Neural crest cell (in vitro differentiated cells): ENCODE data around the gene DNAH12. TPM values are rescaled to one million over a fixed set of nuclear protein-coding genes. Genes with fewer than 3 reads are reported as not detected.
"Not testable (repeated sequence)": the region's sequence is repeated elsewhere in the genome, so short reads cannot be mapped to it uniquely, and the experiment has no call there.

Experiments
- DNase-seq: peaks from one replicate; pipeline ENCODE4 v3.0.0; 2021; ENCODE audit warnings: low read depth, mixed read lengths, low spot score
- H3K27ac Mint-ChIP-seq: one replicate; pipeline ENCODE4 v1.8.0; 2021; ENCODE audit warnings: mild to moderate bottlenecking, mixed read lengths; ENCODE audit not compliant: unreplicated experiment
- H3K27me3 Mint-ChIP-seq: 2 replicates; pipeline ENCODE4 v1.8.0; 2021; ENCODE audit warnings: low read depth, mild to moderate bottlenecking, mixed read lengths
- H3K36me3 Mint-ChIP-seq: 2 replicates; pipeline ENCODE4 v1.8.0; 2021; ENCODE audit warnings: low read depth, mild to moderate bottlenecking, mixed read lengths
- H3K4me1 Mint-ChIP-seq: 2 replicates; pipeline ENCODE4 v1.8.0; 2021; ENCODE audit warnings: mixed read lengths
- H3K4me3 Mint-ChIP-seq: one replicate; pipeline ENCODE4 v1.8.0; 2021; ENCODE audit warnings: mild to moderate bottlenecking, mixed read lengths
- H3K9me3 Mint-ChIP-seq: 2 replicates; pipeline ENCODE4 v1.8.0; 2021; ENCODE audit warnings: mixed read lengths
- CTCF ChIP-seq: fragments of 200-600 bp; sonication (generic); conservative IDR thresholded peaks from 2 replicates; pipeline ENCODE4 v1.5.0; 2021; ENCODE audit warnings: antibody characterized with exemption, mild to moderate bottlenecking
- total RNA-seq: library from RNA; stranded (reverse); gene quantifications from 2 replicates; pipeline ENCODE4 v1.2.1, GENCODE V29; 2021

Gene DNAH12
- total RNA-seq, 1 donor from 2014 or later, result 0.09 TPM

GRCh38 chr3:57497904-57498303 lies 46.2 kb downstream of the DNAH12 start:
- Mint-ChIP-seq H3K27ac (no peak overlapping the region), H3K9me3 (no peaks in the 10 kb centered on the region), H3K4me3 (no peak overlapping the region), H3K27me3 (no peaks in the 10 kb centered on the region), H3K4me1 (no peaks in the 10 kb centered on the region), H3K36me3 (no peaks in the 10 kb centered on the region)
- DNase-seq, result no peak
- TF ChIP-seq CTCF, result no peak

GRCh38 chr3:57484563-57484962 lies 59.6 kb downstream of the DNAH12 start:
- no peak for DNase-seq
- no peaks in the 10 kb centered on the region for H3K27me3 Mint-ChIP-seq
- H3K4me1 Mint-ChIP-seq, result peaks cover 5% of the 10 kb centered on the region
- H3K36me3 Mint-ChIP-seq, result peaks cover under 1% of the 10 kb centered on the region
- H3K27ac Mint-ChIP-seq, result no peak overlapping the region
- H3K4me3 Mint-ChIP-seq, result no peak overlapping the region
- no peak for TF ChIP-seq CTCF
- peaks cover 3% of the 10 kb centered on the region for H3K9me3 Mint-ChIP-seq

GRCh38 chr3:57477193-57477592 lies 67.0 kb downstream of the DNAH12 start:
- not testable (repeated sequence) for H3K4me1 Mint-ChIP-seq, H3K27me3 Mint-ChIP-seq, H3K4me3 Mint-ChIP-seq

GRCh38 chr3:57464801-57465200 lies 79.3 kb downstream of the DNAH12 start:
- H3K4me3 Mint-ChIP-seq, result no peak overlapping the region
- no peak for DNase-seq
- H3K36me3 Mint-ChIP-seq, result no peaks in the 10 kb centered on the region
- no peaks in the 10 kb centered on the region for H3K9me3 Mint-ChIP-seq
- peak; percentile 36 for TF ChIP-seq CTCF
- H3K27ac Mint-ChIP-seq, result no peak overlapping the region
- H3K27me3 Mint-ChIP-seq, result no peaks in the 10 kb centered on the region
- no peaks in the 10 kb centered on the region for H3K4me1 Mint-ChIP-seq

More at GRCh38 chr3:57477193-57477592, 67.0 kb downstream of the DNAH12 start:
- H3K9me3 Mint-ChIP-seq, DNase-seq, H3K27ac Mint-ChIP-seq, H3K36me3 Mint-ChIP-seq: not testable (repeated sequence)

GRCh38 chr3:57464011-57464410 lies 80.1 kb downstream of the DNAH12 start:
- Mint-ChIP-seq H3K4me3 (no peak overlapping the region), H3K36me3 (no peaks in the 10 kb centered on the region), H3K27ac (no peak overlapping the region), H3K27me3 (no peaks in the 10 kb centered on the region), H3K4me1 (no peaks in the 10 kb centered on the region), H3K9me3 (no peaks in the 10 kb centered on the region)
- no peak for DNase-seq
- TF ChIP-seq CTCF, result no peak

- no peak for TF ChIP-seq CTCF
- H3K4me3 Mint-ChIP-seq, result peak overlapping the region; percentile 50
- H3K27me3 Mint-ChIP-seq, result no peaks in the 10 kb centered on the region
- peak overlapping the region; percentile 90 for H3K27ac Mint-ChIP-seq
- H3K4me1 Mint-ChIP-seq, result peaks cover 21% of the 10 kb centered on the region
- H3K36me3 Mint-ChIP-seq, result peaks cover 4% of the 10 kb centered on the region
- DNase-seq, result no peak
- H3K9me3 Mint-ChIP-seq, result peaks cover 7% of the 10 kb centered on the region
Measured at GRCh38 chr3:57451150-57451846, 92.8 kb downstream of the DNAH12 start.

GRCh38 chr3:57449276-57449847 lies 94.8 kb downstream of the DNAH12 start:
- not testable (repeated sequence) for H3K4me3 Mint-ChIP-seq, H3K9me3 Mint-ChIP-seq, DNase-seq, H3K36me3 Mint-ChIP-seq, H3K27ac Mint-ChIP-seq, H3K27me3 Mint-ChIP-seq
- peaks cover 25% of the 10 kb centered on the region for H3K4me1 Mint-ChIP-seq

- H3K27ac Mint-ChIP-seq, result peak overlapping the region; percentile 62
- not testable (repeated sequence) for H3K27me3 Mint-ChIP-seq, H3K9me3 Mint-ChIP-seq, H3K36me3 Mint-ChIP-seq, H3K4me3 Mint-ChIP-seq, DNase-seq
- H3K4me1 Mint-ChIP-seq, result peaks cover 25% of the 10 kb centered on the region
Measured at GRCh38 chr3:57448489-57448888, 95.7 kb downstream of the DNAH12 start.
